HG03066 (cell line): ENCODE data around the gene FAM186B.

ENCODE experiments used
- ATAC-seq: cut with Tn5 transposase; IDR thresholded peaks from one replicate; pipeline ENCODE4 v1.9.1; 2021; ENCODE audit warnings: low read depth; ENCODE audit not compliant: unreplicated experiment

Gene FAM186B

DNA sequence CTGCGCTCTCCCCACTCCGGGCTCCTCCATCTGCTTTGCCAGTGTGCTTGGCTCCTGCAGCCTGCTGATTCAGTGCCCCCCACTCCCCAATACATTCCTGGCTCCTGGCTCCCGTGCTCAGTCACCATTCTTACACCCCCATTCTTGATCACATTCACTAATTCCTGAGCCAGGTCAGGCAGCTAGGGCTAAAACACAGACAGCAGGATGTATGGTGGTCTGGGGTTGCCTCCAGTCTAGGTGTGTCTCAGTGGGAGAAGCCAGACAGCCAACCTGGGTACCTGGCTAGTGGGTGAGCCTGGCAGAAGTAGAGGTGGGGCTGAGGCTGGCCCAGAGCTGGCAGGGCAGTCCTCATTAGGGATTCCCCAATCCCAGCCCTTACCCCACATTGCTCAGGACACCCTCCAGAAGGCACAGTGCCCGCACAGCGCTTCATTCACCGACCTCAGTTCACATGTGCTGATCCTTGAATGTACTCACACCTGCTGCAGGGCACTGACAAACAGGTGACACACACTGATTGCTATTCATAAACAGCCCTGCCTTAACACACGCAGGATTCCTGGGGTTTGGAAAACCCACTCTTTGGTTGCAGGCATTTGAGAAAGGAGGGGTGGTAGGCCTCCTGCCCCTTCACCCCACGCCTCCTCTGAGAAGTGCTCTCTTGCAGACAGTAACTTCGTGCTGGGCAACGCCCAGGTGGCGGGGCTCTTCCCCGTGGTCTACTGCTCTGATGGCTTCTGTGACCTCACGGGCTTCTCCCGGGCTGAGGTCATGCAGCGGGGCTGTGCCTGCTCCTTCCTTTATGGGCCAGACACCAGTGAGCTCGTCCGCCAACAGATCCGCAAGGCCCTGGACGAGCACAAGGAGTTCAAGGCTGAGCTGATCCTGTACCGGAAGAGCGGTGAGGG, 65.0 kb downstream of the FAM186B start:
- ATAC-seq: no peak

DNA sequence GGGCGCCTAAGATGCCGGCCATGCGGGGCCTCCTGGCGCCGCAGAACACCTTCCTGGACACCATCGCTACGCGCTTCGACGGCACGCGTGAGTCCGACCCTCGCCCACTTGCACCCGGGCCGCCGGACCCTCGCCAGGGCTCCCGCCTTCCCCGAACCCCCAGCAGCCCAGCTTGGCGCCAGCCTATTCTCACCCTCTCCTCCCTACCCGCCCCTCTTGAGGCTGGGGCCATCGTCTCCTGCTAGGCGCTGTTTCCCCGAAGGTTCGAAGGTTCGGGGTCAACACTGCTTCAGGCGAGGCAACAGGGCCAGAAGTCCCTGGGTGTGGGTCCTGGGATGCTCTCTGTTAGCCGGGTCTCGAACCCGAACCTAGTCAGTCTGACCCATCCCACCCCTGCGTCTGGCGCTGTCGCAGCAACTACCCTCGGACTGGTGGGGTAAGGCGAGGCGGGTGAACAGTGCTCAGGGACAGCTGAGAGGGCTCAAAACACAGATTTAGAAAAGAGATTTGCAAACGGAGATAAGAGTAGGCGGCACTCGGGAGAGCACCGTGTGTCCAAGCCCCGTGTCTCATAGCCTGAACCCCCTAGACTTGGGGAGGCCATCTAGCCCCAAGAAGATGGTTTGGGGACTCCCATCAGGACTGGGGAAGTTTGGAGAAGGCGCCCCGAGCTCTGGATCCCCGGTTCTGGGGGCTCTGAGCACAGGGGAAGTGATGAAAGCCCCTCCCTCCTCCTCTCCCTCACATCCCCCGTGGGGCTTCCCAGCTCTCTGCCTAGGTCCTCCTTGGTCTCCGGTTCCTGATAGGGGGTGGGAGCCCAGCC, 65.8 kb downstream of the FAM186B start:
- no peak for ATAC-seq

DNA sequence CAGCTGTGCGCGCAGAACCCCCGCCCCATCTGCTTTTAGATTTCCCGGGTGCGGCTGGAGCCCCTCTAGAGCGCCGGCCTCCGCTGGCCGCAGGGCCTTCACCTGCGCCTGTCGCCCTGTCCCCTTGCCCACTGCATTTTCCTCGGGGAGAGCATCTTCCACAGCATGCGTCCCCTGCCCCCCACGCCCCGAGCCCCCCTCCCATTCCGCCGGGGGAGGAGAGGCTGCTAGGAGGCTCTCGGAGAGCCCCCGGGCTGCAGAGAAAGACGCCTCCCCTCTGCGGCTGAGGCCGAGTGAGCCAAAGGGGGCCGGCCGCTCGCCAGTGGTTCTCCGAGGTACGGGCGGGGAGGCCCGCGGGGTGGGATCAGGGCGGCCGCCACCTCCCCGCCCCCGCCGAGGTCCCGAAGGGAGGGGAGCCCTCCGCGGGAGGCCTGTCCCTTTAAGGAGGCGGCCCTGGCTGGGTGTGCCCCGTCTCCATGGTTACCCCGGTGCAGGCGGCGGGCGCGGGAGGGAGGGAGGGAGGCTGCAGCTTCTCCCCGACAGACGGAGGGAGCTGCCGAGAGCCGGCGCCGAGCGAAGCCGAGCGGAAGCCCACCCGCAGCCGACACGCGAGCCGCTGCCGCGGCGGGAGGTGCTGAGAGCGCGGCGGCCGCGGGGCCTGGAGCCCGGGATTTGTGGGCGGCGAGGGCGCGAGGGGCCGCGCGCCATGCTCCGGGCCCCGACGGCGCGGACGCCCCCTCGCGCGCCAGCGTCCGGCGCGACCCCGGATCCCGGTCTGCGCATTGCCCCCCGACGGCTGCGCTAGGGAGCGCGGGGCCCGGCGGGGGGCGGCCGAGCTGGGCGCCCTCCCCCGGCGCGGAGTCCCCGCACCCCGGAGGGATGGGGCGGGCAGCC, 66.7 kb downstream of the FAM186B start, which contains the start of gene KCNH3:
Gene KCNH3, plus strand, starts transcription at position 521 of the 894 bp plus-strand sequence. CDS start 387 bp downstream, outside the sequence.
- no peak for ATAC-seq

DNA sequence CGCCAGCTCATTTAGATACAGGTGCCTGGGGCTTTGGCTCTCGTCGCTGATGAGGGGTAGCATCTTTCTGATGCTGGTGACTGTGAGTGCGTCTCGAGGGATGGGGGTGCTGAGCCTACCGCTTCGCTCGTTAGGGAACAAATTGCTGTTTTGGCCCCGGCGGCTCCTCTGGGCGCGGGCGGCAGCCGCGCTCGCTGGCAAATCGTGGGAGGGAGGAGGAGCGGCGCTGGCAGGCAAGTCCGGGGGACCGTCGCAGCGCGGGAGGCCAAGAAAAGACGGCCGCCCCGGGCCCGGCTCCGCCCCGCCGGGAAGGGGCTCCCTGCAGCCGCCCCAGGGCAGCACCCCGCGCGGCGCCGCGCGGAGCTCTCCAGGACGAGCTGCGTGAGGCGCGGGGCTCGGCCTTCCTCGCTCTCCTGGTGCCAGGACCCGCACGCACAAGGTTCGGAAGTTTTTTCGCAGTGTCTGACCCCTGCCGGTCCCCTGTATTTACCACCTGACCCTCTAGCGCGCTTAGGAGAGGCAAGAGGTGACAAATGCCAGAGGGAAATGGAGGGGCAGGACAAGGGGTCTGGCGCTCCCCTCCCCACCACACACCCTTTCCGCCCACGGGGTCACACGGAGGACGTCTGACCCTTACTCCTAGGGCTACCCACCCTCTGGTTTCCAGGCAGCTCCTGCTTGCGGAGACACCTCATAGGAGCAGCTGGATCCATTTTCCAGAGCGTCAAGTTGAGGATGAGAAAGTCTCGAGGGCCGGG, 67.5 kb downstream of the FAM186B start:
- ATAC-seq: no peak
